Measurements from ENCODE around the gene HAUS1.
"Not testable (repeated sequence)": the region's sequence is repeated elsewhere in the genome, so short reads cannot be mapped to it uniquely, and the experiment has no call there.

HAUS1 gene

DNA sequence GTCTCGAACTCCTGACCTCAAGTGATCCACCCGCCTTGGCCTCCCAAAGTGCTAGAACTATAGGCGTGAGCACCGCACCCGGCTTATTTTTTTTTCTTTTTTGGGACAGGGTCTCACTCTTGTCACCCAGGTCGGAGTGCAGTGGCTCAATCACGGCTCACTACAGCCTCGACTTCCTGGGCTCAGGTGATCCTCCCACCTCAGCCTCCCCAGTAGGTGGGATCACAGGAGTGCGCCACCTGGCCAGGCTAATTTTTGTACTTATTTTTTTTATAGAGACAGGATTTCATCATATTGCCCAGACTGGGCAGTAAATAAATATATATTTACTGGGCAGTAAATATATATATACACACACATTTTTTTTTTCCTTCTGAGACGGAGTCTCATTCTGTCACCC, 8.7 kb upstream of the HAUS1 start:
- DNase-seq, result no peak

DNA sequence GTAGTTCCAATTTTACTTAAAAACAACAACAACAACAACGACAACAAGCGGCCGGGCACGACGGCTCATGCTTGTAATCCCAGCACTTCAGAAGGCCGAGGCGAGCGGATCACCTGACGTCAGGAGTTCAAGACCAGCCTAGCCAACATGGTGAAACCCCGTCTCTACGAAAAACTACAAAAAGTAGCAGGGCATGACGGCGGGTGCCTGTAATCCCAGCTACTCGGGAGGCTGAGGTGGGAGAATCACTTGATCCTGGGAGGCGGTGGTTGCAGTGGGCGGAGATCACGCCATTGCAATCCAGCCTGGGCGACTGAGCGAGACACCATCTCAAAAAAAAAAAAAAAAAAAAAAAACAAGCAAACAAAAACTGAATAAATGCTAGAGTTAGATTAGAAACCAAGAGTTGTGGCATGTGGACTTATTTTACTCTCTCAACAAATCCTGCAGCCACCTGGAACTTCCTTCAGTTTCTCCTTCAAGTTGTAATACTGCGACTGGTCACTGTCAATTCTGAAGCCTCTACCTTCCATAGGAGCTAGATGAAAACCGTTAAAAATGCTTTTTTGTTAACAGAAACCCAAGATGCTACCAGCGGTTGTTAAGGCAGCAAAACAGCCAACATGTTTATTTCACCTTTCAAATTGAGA, 7.4 kb upstream of the HAUS1 start:
- no peak for DNase-seq

- no peak for DNase-seq
Measured at GRCh38 chr18:46097431-46097800, 6.8 kb upstream of the HAUS1 start.

DNA sequence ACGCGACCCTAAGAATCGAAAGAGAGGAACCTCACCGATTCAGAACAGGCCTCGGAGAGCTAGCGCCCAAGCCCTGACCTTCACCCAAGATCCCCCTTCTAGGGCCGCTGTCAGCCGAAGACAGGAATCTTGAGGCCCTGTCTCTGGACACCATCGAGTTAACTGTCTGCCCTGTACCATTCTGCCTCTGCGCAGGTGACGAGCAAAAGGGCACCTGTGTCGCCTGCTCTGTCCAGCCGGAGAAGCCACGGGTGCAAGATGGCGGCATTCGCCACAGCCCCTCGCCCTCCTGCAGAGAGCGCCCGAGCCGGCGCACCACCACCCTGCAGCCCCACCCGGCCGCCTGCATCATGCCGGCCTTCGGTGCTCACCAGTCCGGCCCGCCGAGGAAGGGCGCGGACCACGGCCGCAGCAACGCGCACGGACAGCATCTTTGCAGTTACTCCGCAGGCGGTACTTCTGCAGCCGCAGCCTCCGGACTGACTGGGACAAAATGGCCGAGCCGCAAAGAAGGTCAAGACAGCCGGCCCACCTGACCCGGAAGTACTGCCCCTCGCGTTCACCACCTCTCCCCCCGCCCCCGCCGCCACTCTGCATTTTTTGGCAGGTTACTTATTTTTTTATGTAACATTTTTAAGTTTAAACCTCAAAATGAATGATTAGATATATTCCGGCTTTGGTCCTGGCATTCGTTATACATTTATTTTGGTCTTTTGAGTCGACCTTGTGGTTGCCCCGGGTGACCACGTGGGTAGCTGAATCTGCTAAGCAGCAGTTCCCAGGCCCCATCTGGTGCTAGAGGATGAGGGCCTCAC, 6.2 kb upstream of the HAUS1 start, which contains the start of gene ATP5F1A:
Gene ATP5F1A, minus strand, starts transcription at position 496 of the 815 bp plus-strand sequence. Its CDS starts 65 bp downstream, at position 431.
- peak; percentile 58 to 83 (median 80) for DNase-seq

DNA sequence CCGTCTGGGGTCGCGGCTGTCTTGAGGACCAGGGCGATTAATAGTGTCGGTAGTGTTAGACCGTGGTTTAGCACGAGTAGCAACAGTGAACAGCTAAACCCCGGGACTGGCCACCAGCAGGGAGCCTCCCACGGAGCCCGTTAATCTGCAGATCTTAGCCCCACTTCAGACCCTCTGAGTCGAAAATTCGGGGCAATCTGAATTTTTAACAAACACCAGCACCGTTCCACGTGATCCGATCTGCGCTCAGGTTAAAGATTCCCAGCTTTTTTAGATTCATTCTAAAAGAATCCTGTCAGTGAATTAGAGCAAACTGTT, 5.6 kb upstream of the HAUS1 start:
- no peak for DNase-seq

GRCh38 chr18:46099463-46099862, 4.7 kb upstream of the HAUS1 start:
- DNase-seq, result no peak

DNA sequence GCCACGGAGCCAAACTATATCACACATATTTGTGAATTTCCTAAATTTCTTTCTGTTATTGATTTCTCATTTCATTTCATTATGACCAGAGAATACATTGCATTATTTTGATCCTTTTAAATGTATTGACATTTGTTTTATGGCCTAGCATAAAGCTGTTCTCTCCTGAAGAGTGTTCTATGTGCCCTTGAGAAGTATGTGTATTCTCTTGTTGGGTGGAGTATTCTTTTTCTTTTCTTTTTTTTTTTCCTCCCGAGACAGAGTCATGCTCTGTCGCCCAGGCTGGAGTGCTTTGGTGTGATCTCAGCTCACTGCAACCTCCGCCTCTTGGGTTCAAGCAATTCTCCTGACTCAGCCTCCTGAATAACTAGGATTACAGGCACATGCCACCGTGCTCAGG, 5.2 kb downstream of the HAUS1 start:
- DNase-seq, result no peak

GRCh38 chr18:46110406-46110805, 6.2 kb downstream of the HAUS1 start:
- no peak for DNase-seq

DNA sequence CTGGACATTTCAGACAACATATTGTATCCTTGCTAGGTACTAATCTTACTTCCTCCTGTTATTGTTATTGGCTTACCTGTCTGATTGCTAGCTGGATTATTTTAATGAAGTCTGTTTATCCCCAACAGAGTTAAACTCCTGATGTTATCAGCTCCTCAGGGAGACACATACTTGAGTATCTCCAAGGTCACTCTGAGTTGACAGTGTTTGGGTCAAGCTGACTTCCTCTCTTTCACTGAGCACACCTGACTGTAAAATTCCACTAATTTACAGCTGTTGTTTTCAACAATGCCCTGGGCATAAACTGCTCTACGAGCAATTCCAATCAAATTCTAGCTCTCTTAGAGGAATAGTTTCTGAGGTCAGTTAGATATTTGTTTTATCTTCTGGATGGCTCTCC, 9.6 kb downstream of the HAUS1 start:
- no peak for DNase-seq

DNA sequence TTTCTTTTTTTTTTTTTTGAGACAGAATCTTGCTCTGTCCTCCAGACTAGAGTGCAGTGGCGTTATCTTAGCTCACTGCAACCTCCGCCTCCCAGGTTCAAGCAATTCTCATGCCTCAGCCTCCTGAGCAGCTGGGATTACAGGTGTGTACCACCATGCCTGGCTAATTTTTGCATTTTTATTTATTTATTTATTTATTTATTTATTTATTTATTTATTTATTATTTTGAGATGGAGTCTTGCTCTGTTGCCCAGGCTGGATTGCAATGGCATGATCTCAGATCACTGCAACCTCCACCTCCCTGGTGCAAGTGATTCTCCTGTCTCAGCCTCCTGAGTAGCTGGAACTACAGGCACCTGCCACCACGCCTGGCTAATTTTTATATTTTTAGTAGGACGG, 22.4 kb downstream of the HAUS1 start:
- DNase-seq, result not testable (repeated sequence)

- DNase-seq, result no peak
Measured at GRCh38 chr18:46130061-46130460, 25.9 kb downstream of the HAUS1 start.

DNA sequence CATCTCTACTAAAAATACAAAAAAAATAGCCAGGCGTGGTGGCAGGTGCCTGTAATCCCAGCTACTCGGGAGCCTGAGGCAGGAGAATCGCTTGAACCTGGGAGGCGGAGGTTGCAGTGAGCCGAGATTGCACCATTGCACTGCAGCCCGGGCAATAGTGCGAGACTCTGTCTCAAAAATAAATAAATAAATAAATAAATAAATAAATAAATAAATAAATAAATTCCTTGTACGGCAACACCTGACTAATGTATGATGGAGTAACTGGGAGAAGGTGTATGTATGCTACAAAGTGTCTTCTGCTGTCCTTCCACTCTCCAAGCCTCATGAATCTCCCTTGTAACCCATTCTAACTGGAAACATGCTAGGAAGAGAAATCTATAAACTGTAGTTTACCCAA, 26.4 kb downstream of the HAUS1 start:
- not testable (repeated sequence) for DNase-seq

- DNase-seq, result no peak
Measured at GRCh38 chr18:46133534-46133933, 29.3 kb downstream of the HAUS1 start.

DNA sequence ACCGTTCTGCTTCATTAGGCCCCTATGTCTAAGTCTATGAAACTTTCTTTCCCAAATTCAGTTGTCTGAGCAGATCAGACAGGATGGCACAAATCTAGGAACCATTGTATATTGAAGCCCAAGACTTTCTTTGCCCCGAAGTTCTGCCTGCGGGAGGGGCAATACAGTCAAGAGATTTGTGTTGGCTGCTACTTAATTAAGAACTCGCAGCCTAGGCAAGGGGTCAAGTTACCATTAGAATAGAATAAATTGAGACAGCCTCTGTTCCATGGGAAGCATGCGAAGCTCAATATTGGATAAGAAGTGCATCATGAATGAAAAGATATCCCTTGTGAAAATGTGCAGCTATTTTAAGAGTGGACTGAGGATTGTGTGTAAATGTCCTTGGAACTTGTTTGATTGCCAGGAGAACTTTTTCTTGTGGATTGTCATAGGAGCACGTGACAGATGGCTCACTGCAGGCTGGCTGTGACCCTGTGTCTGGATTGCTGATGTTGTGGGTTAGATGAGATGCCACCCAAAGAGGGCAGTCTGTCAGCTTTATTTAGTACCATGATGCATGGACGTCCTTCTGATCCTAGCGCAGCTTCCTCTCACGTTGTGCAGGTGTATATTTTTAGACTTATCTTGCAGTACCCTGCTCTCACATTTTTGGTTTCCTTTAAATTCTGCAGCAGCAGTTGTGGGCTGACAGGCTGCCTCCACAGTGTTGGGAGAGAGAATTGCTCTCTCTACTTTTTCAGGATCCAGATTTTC, 30.9 kb downstream of the HAUS1 start:
- DNase-seq, result no peak

DNA sequence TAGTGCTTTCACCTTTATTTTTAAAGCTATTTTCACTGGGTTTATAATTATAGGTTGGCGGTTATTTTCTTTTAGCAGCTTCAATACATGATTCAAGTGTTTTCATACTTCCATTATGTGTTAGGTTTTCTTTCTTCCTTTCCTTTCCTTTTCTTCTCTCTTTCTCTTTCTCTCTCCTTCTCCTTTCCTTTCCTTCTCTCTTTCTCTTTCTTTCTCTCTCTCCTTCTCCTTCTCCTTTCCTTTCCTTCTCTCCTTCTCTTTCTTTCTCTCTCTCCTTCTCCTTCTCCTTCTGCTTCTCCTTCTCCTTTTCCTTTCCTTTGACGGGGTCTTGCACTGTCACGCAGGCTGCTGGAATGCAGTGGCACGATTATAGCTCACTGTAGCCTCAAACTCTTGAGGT, 36.0 kb downstream of the HAUS1 start:
- DNase-seq, result no peak

DNA sequence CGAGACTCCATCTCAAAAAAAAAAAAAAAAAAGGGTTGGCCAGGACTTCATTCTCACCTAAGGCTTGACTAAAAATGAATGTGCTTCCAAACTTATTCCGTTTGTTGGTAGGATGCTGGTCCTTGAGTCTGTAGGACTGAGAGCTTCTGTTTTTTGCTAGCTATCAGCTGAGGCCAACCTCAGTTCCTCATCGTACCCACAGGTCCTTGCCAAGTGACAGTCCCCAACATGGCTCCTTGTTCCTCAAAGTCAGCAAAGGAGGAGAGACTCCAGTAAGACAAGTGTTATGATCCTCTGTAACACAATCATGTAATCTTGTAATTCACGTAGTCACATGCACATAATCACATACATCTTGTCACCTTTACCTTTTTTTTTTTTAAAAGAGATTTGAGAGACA, 37.0 kb downstream of the HAUS1 start:
- no peak for DNase-seq

DNA sequence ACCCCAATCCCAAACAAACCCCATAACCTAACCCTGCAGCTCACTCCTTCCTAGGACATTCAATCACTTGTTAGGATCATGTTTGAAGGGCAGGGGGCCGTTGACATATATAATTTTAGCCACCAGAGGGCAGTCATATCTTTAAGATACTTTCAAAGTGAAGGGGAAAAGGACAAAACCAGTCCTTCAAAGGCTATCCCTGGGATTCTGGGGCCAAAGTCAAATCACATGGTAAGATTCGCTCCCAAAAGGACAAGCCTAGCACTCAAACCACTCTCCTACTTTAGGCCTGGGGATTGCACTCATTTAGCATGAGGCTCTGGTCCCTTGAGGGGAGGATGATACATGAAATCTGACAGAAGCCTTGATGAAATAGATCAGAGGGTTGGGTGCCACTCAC, 44.6 kb downstream of the HAUS1 start:
- peak in 3 of 4 experiments; percentile 3 to 15 (median 13) for DNase-seq

GRCh38 chr18:46152436-46152807, 48.2 kb downstream of the HAUS1 start:
- DNase-seq, result no peak

DNA sequence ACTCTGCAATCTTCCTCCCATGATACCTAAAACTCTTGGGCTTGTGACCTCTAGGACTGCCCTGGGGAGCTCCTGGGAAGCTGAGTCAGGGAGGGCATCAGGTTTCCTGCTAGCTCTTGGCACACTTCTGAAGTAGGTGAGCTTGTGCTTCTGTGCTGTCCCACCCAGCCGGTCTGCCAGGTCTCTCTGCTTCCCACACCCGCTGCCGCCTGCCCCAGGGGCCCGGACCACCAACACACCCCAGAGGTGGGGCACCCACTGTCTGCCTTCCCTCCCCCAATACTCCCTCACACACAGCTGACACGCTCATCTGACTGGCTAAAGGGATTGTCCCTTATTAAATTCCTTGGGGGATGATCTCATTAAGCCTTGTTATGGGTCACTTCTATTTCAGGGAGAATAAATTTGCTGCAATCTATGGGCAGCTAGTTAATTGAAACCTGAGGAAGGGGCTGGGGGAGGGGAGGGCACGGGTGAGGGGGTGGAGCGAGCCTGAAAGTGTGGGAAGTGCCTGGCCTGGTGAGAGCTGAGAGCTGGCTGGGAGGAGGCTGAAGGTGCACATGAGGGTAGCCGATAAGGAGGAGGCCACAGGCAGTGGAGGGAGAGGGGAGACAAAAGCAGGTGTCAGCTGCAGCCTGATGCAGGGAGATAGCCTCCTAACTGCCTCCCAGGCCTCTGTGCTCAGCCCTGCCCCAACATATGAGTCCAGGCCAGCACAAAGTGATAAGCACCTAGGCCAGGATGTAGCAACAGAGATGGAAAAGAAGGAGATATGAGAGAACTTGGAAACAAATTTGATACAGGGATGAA, 48.8 kb downstream of the HAUS1 start:
- no peak for DNase-seq

GRCh38 chr18:46155641-46156051, 51.5 kb downstream of the HAUS1 start:
- peak in 3 of 4 experiments; percentile 19 to 49 (median 48) for DNase-seq

DNA sequence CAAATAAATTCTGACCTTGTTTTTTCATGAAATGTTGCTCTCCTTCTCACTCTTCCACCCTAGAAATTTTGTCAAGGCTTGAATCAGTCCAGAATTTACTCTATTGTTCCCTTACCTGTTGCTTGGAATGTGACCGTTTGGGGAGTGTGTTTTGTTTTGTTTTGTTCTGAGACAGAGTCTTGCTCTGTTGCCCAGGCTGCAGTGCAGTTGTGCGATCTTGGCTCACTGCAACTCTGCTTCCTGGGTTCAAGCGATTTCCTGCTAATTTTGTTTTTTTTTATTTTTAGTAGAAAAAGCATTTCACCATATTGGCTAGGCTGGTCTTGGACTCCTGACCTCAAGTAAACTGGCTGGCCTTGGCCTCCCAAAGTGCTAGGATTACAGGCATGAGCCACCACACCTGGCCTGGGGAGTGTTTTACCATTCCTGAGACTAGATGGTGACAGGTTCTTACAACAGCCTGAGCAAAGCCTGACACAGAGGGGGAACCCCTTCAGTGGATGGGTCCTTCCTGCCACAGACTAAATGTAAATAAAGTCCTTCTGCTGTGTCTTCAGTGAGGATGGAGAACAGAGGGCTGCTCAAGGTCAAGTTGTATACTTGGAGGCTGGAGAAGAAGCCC, 52.0 kb downstream of the HAUS1 start:
- DNase-seq, result no peak

DNA sequence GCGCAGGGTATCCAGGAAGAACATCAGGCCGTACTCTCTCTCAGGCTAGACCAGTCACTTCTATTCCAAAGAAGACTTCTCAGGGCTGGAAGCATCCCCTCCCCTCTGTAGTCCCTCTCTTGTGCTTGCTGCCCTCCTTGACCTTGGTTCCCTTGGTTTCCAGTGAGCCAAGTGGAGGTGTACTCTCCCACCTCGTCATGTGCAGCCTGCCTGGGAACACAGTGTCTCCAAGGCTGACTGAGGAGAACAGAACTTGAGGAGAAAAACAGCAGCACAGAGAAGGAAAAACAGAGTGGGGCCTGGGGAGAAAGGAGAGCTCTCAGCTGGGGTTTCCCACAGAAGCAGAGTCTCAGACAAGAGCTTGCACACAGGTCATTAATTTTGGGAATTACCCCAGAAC, 52.7 kb downstream of the HAUS1 start:
- DNase-seq, result no peak

DNA sequence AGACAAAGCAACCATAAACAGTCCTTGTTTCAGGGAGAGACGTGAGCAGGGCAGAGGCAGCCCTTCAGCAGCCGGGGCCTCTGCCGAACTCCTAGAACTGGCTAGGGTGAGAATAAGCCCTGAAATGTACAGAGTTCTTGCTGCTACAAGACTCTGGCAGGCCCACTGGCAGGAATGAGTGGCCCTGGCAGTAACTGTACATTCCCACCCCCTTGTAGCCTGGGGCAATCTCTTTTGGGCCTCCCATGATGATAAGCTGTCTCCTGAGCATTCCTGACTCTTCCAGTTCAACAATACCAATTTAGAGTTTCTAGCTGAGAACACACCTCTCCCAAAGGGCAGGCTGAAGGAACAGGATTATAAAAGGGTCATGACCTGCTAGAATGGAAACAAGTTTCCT, 54.3 kb downstream of the HAUS1 start:
- DNase-seq, result no peak

Data from activated CD4-positive, CD25-positive, alpha-beta regulatory T cell (primary cell).